Measurements from ENCODE around the gene RNF11. TPM values are rescaled to one million over a fixed set of nuclear protein-coding genes. Genes with fewer than 3 reads are reported as not detected.
"Not testable (repeated sequence)": the region's sequence is repeated elsewhere in the genome, so short reads cannot be mapped to it uniquely, and the experiment has no call there.

The RNF11 gene
- total RNA-seq, 1 donor from 2014 or later = 87.3 TPM

DNA sequence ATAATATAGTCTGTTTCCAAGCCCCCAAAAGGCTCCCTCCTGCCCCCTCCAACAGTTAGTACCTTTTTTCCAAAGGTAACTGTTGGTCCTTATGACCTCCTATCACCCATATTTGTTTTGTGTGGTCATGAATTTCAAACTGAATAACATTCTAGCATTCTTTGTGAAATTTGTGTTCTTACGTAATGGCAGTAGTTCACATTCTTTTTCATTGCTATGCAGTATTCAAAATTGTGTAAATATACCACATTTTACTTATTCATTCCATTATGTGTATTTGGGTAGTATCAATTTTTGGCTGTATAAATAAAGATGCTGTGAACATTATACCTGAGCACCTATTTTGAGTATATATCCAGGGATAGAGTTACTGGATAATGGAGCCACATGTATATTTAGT, 13.4 kb downstream of the RNF11 start:
- no peak overlapping the region for H3K4me3 ChIP-seq (ENCODE audit: low read depth, low read length)
- no peaks in the 10 kb centered on the region for H3K36me3 ChIP-seq (ENCODE audit: control insufficient read depth, insufficient read depth, low read length)
- H3K27me3 ChIP-seq (ENCODE audit: control insufficient read depth, insufficient read depth, low read length) = no peaks in the 10 kb centered on the region
- TF ChIP-seq, protein P1, sequence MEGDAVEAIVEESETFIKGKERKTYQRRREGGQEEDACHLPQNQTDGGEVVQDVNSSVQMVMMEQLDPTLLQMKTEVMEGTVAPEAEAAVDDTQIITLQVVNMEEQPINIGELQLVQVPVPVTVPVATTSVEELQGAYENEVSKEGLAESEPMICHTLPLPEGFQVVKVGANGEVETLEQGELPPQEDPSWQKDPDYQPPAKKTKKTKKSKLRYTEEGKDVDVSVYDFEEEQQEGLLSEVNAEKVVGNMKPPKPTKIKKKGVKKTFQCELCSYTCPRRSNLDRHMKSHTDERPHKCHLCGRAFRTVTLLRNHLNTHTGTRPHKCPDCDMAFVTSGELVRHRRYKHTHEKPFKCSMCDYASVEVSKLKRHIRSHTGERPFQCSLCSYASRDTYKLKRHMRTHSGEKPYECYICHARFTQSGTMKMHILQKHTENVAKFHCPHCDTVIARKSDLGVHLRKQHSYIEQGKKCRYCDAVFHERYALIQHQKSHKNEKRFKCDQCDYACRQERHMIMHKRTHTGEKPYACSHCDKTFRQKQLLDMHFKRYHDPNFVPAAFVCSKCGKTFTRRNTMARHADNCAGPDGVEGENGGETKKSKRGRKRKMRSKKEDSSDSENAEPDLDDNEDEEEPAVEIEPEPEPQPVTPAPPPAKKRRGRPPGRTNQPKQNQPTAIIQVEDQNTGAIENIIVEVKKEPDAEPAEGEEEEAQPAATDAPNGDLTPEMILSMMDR (IDR thresholded peaks at IDR 0.05; ENCODE audit: insufficient read depth, low read length, poor library complexity, severe bottlenecking) = no peak
- no peak for DNase-seq (ENCODE audit: low read depth)

DNA sequence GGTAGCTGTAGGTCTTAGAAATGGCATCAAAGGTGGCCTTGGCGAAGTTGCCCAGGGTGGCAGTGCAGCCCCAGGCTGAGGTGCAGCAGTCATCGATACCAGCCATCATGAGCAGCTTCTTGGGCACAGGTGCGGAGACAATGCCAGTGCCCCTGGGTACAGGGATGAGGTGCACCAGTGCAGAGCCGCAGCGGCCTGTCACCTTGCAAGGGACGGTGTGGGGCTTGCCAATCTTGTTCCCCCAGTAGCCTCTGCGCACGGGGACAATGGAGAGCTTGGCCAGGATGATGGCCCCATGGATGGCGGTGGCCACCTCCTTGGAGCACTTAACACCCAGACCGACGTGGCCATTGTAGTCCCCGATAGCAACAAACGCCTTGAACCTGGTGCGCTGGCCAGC, 14.7 kb downstream of the RNF11 start:
- not testable (repeated sequence) for H3K27me3 ChIP-seq (ENCODE audit: control insufficient read depth, insufficient read depth, low read length); DNase-seq (ENCODE audit: low read depth); H3K4me3 ChIP-seq (ENCODE audit: low read depth, low read length); H3K36me3 ChIP-seq (ENCODE audit: control insufficient read depth, insufficient read depth, low read length)

DNA sequence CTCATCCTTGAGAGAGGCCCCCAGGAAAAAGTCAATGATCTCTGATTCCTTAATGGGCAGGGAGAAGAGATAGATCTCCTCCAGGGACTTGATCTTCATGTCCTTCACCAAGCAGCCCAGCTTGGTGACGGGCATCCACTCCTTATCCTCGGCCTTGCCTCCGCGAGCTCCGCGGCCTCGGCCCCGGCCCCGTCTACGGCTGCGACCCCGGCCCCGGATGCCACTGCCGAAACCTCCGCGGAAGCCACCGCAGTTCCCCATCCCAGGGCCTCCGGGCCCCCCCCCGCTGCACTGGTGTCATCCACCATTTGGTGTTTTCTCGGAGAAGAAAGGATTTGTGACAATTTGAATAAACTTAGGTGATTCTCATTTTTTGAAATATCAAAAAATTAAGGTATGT, 15.1 kb downstream of the RNF11 start:
- DNase-seq (ENCODE audit: low read depth); H3K36me3 ChIP-seq (ENCODE audit: control insufficient read depth, insufficient read depth, low read length); H3K4me3 ChIP-seq (ENCODE audit: low read depth, low read length); H3K27me3 ChIP-seq (ENCODE audit: control insufficient read depth, insufficient read depth, low read length): not testable (repeated sequence)

DNA sequence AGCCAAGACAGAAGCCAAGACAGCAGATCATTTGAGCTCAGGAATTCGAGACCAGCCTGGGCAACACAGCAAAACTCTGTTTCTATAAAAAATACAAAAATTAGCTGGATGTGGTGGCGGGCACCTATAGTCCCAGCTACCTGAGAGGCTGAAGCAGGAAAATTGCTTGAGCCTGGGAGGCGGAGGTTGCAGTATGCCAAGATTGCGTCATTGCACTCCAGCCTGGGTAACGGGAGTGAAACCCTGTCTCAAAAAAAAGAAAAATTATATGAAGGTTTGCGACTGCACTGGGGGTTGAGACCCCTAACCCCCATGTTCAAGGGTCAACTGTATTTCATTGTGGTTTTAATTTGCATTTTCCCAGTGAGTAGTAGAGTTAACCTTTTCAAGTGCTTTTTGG, 16.3 kb downstream of the RNF11 start:
- no peaks in the 10 kb centered on the region for H3K36me3 ChIP-seq (ENCODE audit: control insufficient read depth, insufficient read depth, low read length)
- no peaks in the 10 kb centered on the region for H3K27me3 ChIP-seq (ENCODE audit: control insufficient read depth, insufficient read depth, low read length)
- DNase-seq (ENCODE audit: low read depth) = no peak
- H3K4me3 ChIP-seq (ENCODE audit: low read depth, low read length) = no peak overlapping the region
- TF ChIP-seq, protein P1 (IDR thresholded peaks at IDR 0.05; ENCODE audit: insufficient read depth, low read length, poor library complexity, severe bottlenecking) = no peak

DNA sequence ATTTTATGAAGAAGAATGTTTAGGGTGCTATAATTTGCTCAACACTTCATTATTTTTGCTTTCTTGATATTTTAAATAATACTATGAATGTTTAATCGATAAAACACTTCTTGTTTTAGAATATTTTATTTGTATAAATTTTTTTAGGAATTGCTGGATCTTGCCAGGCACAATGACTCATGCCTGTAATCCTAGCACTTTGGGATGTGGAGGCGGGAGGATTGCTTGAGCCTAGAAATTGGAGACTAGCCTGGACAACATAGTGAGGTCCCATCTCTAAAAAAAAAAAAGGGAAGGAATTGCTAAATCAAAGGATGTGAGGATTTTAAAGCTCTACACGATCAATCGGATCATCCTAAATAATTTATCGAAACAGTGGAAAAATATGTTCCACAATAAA, 17.6 kb downstream of the RNF11 start:
- Histone ChIP-seq H3K27me3 (ENCODE audit: control insufficient read depth, insufficient read depth, low read length) (no peaks in the 10 kb centered on the region), H3K4me3 (ENCODE audit: low read depth, low read length) (no peak overlapping the region), H3K36me3 (ENCODE audit: control insufficient read depth, insufficient read depth, low read length) (no peaks in the 10 kb centered on the region)
- TF ChIP-seq, protein P1 (IDR thresholded peaks at IDR 0.05; ENCODE audit: insufficient read depth, low read length, poor library complexity, severe bottlenecking) = no peak
- no peak for DNase-seq (ENCODE audit: low read depth)

DNA sequence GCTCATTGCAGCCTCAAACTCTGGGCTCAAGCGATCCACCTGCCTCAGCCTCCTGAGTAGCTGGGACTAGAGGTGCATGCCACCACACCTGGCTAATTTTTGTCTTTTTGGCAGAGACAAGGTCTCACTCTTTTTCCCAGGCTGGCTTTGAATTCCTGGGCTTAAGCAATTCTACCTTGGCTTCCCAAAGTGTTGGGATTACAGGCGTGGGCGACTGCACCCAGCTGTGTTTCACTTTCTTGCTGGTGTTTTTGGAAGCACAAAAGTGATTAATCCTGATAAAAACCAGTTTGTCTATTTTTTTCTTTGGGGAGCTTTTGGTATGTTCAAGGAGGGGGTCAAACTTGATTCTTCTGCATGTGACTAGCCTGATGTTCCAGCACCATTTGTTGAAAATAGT, 19.3 kb downstream of the RNF11 start:
- Histone ChIP-seq H3K36me3 (ENCODE audit: control insufficient read depth, insufficient read depth, low read length) (no peaks in the 10 kb centered on the region), H3K27me3 (ENCODE audit: control insufficient read depth, insufficient read depth, low read length) (no peaks in the 10 kb centered on the region), H3K4me3 (ENCODE audit: low read depth, low read length) (no peak overlapping the region)
- TF ChIP-seq, protein P1 (IDR thresholded peaks at IDR 0.05; ENCODE audit: insufficient read depth, low read length, poor library complexity, severe bottlenecking) = no peak
- no peak for DNase-seq (ENCODE audit: low read depth)

DNA sequence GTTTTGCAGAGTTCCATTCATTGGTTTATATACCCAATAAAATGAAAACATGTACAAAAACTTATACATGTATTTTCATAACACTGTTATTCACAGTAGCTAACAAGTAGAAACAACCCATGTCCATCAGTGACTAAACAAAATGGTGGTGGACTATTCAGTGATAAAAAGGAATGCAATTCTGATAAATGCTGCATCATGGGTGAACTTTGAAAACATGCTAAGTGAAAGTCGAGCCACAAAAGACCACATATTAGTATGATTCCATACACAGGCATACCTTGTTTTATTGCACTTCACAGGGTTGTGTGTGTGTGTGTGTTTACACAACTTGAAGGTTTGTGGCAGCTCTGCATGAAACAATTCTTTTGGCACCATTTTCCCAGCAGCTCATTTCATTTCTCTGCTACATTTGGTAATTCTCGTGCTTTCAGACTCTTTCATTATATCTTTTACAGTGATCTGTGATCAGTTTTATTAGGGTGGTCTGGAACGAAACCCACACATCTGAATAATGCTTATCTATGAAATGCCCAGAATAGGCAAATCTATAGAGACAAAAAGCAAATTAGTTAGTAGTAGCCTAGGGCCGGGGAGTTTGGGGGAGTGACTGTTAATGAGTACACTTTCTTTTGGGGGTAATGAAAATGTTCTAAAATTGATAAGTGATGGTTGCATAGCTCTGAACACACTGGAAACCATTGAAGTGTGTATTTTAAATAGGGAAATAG, 27.2 kb downstream of the RNF11 start:
- Histone ChIP-seq H3K27me3 (ENCODE audit: control insufficient read depth, insufficient read depth, low read length) (no peaks in the 10 kb centered on the region), H3K36me3 (ENCODE audit: control insufficient read depth, insufficient read depth, low read length) (no peaks in the 10 kb centered on the region), H3K4me3 (ENCODE audit: low read depth, low read length) (no peak overlapping the region)
- no peak for DNase-seq (ENCODE audit: low read depth)
- TF ChIP-seq, protein P1 (IDR thresholded peaks at IDR 0.05; ENCODE audit: insufficient read depth, low read length, poor library complexity, severe bottlenecking) = no peak

Data from kidney epithelial cell (primary cell).